ENCODE results near the gene HSD3B7.

The HSD3B7 gene

DNA sequence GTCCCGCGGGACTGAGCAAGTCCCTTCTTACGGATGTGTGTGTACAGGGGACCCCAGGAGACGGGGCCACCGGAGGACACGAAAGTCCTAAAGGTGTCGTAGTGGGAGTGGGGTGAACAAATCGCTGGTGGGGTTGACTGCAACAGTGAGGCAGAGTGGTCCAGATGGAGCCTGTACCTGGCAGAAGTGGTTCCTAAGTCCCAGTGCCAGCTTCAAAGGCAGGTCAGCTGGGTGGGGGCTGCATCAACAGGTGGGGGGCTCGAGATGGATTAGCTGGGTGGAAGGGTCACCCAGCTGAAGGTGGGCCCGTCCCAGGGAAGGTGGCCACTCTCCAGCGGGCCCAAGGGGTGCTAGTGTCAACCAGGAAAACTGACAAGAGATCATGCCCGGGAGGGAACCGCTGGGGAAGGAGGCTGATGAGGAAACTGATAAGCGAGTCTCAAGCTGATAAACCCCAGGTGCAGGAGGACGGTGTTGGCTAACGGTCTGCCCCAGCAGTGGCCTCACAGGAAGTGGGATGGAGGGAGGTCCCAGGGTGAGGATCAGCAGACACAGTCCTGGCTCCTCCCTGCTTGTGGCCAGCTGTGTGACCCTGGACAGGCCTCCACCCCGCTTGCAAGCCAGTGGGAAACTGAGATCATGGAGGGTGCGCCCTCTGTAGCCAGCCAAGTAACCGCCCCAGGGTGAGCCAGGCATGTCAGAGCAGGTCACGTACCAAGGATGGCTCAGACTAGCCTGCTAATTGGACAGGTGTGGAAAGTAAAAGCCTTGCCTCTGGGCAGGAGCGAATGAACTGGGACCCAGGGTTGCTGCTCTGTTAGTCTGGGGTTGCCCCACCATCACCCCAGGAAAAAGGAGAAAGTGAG is 35.1 kb upstream of the HSD3B7 start:
- no peak for TF ChIP-seq TAF1 (IDR thresholded peaks at IDR 0.05; ENCODE audit: borderline replicate concordance, insufficient read depth, low read length)
- no peak for TF ChIP-seq SIN3A (IDR thresholded peaks at IDR 0.05; ENCODE audit: borderline replicate concordance, insufficient read depth, low read length)
- peak; percentile 59 for TF ChIP-seq POLR2AphosphoS5 (IDR thresholded peaks at IDR 0.05; ENCODE audit: low read depth, low read length)
- TF ChIP-seq FOXP2 (optimal IDR thresholded peaks at IDR 0.05; ENCODE audit: borderline replicate concordance, extremely low read depth, extremely low read length, insufficient read depth), result no peak

- TF ChIP-seq FOXP2 (optimal IDR thresholded peaks at IDR 0.05; ENCODE audit: borderline replicate concordance, extremely low read depth, extremely low read length, insufficient read depth) (no peak), POLR2AphosphoS5 (IDR thresholded peaks at IDR 0.05; ENCODE audit: low read depth, low read length) (no peak; the same call in 1 of the 2 replicates), SIN3A (IDR thresholded peaks at IDR 0.05; ENCODE audit: borderline replicate concordance, insufficient read depth, low read length) (no peak), TAF1 (IDR thresholded peaks at IDR 0.05; ENCODE audit: borderline replicate concordance, insufficient read depth, low read length) (no peak)
- TF ChIP-seq, protein P1, sequence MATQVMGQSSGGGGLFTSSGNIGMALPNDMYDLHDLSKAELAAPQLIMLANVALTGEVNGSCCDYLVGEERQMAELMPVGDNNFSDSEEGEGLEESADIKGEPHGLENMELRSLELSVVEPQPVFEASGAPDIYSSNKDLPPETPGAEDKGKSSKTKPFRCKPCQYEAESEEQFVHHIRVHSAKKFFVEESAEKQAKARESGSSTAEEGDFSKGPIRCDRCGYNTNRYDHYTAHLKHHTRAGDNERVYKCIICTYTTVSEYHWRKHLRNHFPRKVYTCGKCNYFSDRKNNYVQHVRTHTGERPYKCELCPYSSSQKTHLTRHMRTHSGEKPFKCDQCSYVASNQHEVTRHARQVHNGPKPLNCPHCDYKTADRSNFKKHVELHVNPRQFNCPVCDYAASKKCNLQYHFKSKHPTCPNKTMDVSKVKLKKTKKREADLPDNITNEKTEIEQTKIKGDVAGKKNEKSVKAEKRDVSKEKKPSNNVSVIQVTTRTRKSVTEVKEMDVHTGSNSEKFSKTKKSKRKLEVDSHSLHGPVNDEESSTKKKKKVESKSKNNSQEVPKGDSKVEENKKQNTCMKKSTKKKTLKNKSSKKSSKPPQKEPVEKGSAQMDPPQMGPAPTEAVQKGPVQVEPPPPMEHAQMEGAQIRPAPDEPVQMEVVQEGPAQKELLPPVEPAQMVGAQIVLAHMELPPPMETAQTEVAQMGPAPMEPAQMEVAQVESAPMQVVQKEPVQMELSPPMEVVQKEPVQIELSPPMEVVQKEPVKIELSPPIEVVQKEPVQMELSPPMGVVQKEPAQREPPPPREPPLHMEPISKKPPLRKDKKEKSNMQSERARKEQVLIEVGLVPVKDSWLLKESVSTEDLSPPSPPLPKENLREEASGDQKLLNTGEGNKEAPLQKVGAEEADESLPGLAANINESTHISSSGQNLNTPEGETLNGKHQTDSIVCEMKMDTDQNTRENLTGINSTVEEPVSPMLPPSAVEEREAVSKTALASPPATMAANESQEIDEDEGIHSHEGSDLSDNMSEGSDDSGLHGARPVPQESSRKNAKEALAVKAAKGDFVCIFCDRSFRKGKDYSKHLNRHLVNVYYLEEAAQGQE (IDR thresholded peaks at IDR 0.05; ENCODE audit: insufficient read depth in 1 of 2, low read depth in 2 of 2, low read length in 2 of 2), result no peak
These were observed 34.4 kb upstream of the HSD3B7 start for GRCh38 chr16:30950516-30951065.

- TF ChIP-seq FOXP2 (optimal IDR thresholded peaks at IDR 0.05; ENCODE audit: borderline replicate concordance, extremely low read depth, extremely low read length, insufficient read depth) (no peak), TAF1 (IDR thresholded peaks at IDR 0.05; ENCODE audit: borderline replicate concordance, insufficient read depth, low read length) (no peak), POLR2AphosphoS5 (IDR thresholded peaks at IDR 0.05; ENCODE audit: low read depth, low read length) (no peak)
These were observed 33.8 kb upstream of the HSD3B7 start for GRCh38 chr16:30951193-30951592.

DNA sequence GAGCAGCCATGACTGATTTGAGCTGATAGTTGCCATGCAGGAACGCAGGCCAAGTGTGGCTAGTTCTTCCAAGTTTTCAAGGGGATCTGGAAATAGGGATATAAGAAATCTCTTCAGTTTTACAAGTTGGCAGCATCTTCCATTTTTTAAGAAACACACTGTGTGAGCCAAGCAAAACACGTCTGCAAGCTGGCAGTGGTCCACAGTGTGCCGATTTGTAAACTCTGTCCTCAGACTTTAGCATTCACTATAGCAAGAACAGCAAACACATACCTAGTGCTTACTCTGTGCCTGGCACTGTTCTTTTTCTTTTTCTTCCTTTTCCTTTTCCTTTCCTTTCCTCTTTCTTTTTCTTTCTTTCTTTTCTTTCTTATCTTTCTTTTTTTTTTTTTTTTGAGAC is 33.3 kb upstream of the HSD3B7 start:
- TF ChIP-seq, protein P1 (IDR thresholded peaks at IDR 0.05; ENCODE audit: insufficient read depth in 1 of 2, low read depth in 2 of 2, low read length in 2 of 2), result no peak
- TF ChIP-seq FOXP2 (optimal IDR thresholded peaks at IDR 0.05; ENCODE audit: borderline replicate concordance, extremely low read depth, extremely low read length, insufficient read depth) (no peak), TAF1 (IDR thresholded peaks at IDR 0.05; ENCODE audit: borderline replicate concordance, insufficient read depth, low read length) (no peak), SIN3A (IDR thresholded peaks at IDR 0.05; ENCODE audit: borderline replicate concordance, insufficient read depth, low read length) (no peak), POLR2AphosphoS5 (IDR thresholded peaks at IDR 0.05; ENCODE audit: low read depth, low read length) (no peak)

- TF ChIP-seq POLR2AphosphoS5 (IDR thresholded peaks at IDR 0.05; ENCODE audit: low read depth, low read length), result no peak
- TF ChIP-seq SIN3A (IDR thresholded peaks at IDR 0.05; ENCODE audit: borderline replicate concordance, insufficient read depth, low read length), result no peak
- no peak for TF ChIP-seq FOXP2 (optimal IDR thresholded peaks at IDR 0.05; ENCODE audit: borderline replicate concordance, extremely low read depth, extremely low read length, insufficient read depth)
- TF ChIP-seq, protein P1 (IDR thresholded peaks at IDR 0.05; ENCODE audit: insufficient read depth in 1 of 2, low read depth in 2 of 2, low read length in 2 of 2), result no peak
- no peak for TF ChIP-seq TAF1 (IDR thresholded peaks at IDR 0.05; ENCODE audit: borderline replicate concordance, insufficient read depth, low read length)
These were observed 31.9 kb upstream of the HSD3B7 start for GRCh38 chr16:30953111-30953510.

Data from PFSK-1 (cell line).